Stimulated activated naive B cell treated with anti-CD40 and anti-IgM and Interleukin-4, amounts not matched to agents 10 μg/mL and 1 μg/mL and 100 μg/mL, for 72 hours (primary cell): ENCODE data around the gene NPFF.

Experiments used
- ATAC-seq, 2 donors: fragments of 150-1000 bp; cut with Tn5 transposase; replicated peaks; 2 replicates each; pipeline ENCODE4 v1.10.0; 2021; ENCODE audit warnings: moderate library complexity in 1 of 2
- DNase-seq: peaks from one replicate; pipeline ENCODE4 v3.0.0; 2021
- H3K27ac Mint-ChIP-seq: one replicate; pipeline ENCODE4 v1.8.0; 2022; ENCODE audit warnings: mild to moderate bottlenecking, mixed read lengths
- H3K27me3 Mint-ChIP-seq, 2 donors: one replicate each; pipeline ENCODE4 v1.8.0; 2022; ENCODE audit warnings: mixed read lengths in 2 of 2
- H3K36me3 Mint-ChIP-seq, 2 donors: one replicate each; pipeline ENCODE4 v1.8.0; 2022; ENCODE audit warnings: mixed read lengths in 2 of 2, mild to moderate bottlenecking in 1 of 2
- H3K4me1 Mint-ChIP-seq, 2 donors: one replicate each; pipeline ENCODE4 v1.8.0; 2022; ENCODE audit warnings: mixed read lengths in 2 of 2, mild to moderate bottlenecking in 1 of 2
- H3K4me3 Mint-ChIP-seq, 2 donors: one replicate each; pipeline ENCODE4 v1.8.0; 2022; ENCODE audit warnings: mild to moderate bottlenecking in 2 of 2, mixed read lengths in 2 of 2, moderate library complexity in 1 of 2
- H3K9me3 Mint-ChIP-seq, 2 donors: one replicate each; pipeline ENCODE4 v1.8.0; 2022; ENCODE audit warnings: mixed read lengths in 2 of 2, mild to moderate bottlenecking in 1 of 2

Gene NPFF

DNA sequence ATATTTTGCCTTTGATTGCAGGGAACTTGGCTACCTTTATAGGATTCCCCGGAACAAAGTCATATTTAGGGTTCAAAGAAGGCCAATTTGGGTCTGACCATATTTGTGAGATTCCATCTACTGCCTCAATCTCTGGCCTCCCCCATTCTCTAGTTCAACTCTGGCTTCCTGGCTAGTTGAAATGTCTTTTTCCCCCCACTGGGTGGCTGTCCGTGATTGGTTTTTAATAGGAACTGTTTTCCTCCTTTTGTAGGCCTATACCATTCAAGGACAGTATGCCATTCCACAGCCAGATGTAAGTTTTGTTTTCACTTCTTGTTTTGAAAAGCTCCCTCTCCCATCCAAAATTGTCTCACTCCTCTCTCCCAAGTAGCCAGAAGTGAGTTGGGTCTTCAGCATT lies 41.6 kb downstream of the NPFF start:
- Mint-ChIP-seq H3K36me3 (peaks cover 47 to 66% of the 10 kb centered on the region in 2 donors), H3K27ac (no peak overlapping the region), H3K27me3 (no peaks in the 10 kb centered on the region), H3K4me1 (peaks cover 16 to 23% of the 10 kb centered on the region in 2 donors), H3K4me3 (no peak overlapping the region), H3K9me3 (no peaks in the 10 kb centered on the region)
- DNase-seq, result no peak
- no peak for ATAC-seq

DNA sequence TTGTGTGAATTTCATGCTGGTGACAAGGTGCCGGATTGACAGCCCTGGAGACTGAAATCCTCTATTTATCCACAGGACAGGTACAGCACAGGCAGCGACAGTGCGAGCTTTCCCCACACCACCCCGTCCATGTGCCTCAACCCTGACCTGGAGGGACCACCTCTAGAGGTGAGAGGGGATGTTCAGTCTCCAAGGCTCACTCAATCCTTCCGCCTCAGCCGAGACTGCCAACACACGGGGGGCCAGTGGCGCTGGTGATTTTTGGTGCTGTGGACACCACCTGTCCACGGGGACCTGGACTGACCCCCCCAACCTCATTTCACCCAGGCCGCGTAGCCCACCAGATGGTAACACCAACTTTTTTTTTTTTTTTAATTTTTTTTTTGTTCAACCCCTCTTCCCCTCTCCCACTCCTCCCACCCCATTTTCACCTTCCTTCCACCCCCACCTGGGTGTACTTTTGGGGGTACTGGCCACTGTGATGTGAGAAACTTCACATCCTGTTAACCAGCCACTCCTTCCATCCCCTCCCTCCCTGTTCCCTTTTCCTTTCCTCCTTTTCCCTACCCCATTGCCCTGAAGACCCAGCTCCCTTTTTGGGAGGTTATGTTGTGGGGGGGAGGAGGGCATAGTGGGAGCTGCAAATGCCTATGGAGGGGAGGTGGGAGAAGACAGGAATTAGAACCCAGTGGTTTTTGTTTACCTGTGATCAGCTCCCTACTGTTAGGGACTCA lies 42.4 kb downstream of the NPFF start:
- H3K27ac Mint-ChIP-seq, result peak overlapping the region; percentile 20
- H3K4me3 Mint-ChIP-seq, result no peak overlapping the region
- H3K4me1 Mint-ChIP-seq, result peaks cover 21 to 29% of the 10 kb centered on the region in 2 donors
- DNase-seq, result no peak
- peaks cover 51 to 71% of the 10 kb centered on the region in 2 donors for H3K36me3 Mint-ChIP-seq
- no peak for ATAC-seq
- no peaks in the 10 kb centered on the region for H3K9me3 Mint-ChIP-seq
- H3K27me3 Mint-ChIP-seq, result no peaks in the 10 kb centered on the region

DNA sequence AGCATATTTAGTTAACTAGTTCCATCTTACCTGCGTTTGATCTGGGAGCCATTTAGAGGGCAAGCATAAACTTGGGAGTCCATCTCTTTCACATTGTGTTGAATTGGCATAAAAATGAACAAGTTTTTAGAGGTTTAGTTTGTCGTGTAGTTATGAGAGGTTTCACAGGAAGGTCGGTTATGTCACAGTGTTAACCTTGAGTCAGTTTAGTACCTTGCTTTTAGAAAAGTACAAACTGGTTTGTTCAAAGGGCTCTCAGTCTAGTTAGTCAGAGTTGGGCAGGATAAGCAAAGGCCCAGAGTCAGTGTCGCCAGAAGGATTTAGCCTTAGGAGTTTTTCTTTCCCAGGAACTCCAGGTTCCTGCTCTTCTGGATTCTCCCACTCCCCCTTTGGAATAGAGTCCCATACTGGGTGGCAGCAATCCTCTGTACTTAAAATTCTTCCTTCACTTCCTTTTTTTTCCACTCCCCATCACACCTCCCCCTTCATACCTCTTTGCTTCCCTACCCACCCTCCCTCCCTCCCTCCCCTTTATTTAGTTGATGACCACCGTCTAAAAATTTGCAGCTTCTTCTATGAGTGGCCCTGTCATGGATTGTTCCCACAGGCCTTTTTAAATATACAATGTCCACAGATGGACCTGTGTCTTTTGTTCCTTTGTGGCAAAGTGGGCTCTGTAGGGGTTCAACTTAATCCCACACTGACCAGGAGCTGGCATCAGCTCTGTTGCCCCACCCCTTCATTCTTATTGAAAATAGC lies 43.3 kb downstream of the NPFF start:
- no peak for DNase-seq
- Mint-ChIP-seq H3K9me3 (no peaks in the 10 kb centered on the region), H3K27me3 (no peaks in the 10 kb centered on the region), H3K36me3 (peaks cover 56 to 77% of the 10 kb centered on the region in 2 donors), H3K4me1 (peaks cover 23 to 29% of the 10 kb centered on the region in 2 donors), H3K27ac (no peak overlapping the region), H3K4me3 (no peak overlapping the region)
- ATAC-seq, result no peak

GRCh38 chr12:53462935-53463334 lies 44.3 kb downstream of the NPFF start:
- no peak overlapping the region for H3K27ac Mint-ChIP-seq
- no peaks in the 10 kb centered on the region for H3K27me3 Mint-ChIP-seq
- peaks cover 57 to 77% of the 10 kb centered on the region in 2 donors for H3K36me3 Mint-ChIP-seq
- DNase-seq (no peak), ATAC-seq (no peak)
- no peak overlapping the region for H3K4me3 Mint-ChIP-seq
- peaks cover 23 to 29% of the 10 kb centered on the region in 2 donors for H3K4me1 Mint-ChIP-seq
- no peaks in the 10 kb centered on the region for H3K9me3 Mint-ChIP-seq

DNA sequence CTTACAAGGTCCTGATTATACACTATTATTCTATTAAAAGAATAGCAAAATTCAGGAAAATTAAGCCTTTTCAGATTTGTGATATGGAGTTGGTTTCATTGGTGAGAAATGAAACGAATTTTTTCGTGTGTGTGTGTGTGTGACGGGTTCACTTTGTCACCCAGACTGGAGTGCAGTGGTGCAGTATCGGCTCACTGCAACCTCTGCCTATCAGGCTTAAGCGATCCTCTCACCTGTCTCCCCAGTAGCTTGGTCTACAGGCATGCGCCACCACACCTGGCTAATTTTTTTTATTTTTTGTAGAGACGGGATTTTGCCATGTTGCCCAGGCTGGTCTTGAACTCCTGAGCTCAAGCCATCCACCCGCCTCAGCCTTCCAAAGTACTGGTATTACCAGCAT lies 45.7 kb downstream of the NPFF start:
- no peak overlapping the region for H3K27ac Mint-ChIP-seq

DNA sequence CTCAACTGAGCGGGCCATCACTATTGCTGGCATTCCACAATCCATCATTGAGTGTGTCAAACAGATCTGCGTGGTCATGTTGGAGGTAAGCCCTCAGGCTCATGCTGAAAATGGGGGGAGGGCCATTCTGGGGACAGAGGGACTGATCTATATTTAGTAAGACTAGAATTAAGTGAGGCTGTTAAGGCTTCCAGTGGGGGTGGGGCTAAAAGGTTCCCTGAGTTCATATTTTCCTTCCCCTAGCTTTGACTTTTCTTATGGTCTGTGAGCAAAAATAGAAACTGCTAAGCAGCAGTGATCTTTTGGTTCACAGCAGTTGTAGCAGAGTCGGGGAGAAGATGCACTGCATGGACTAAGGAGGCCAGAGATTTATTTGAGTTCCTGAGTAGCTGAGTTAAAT lies 46.2 kb downstream of the NPFF start:
- Mint-ChIP-seq H3K4me1 (peaks cover 23 to 29% of the 10 kb centered on the region in 2 donors), H3K9me3 (no peaks in the 10 kb centered on the region), H3K27me3 (no peaks in the 10 kb centered on the region), H3K4me3 (no peak overlapping the region), H3K27ac (peak overlapping the region; percentile 62), H3K36me3 (peaks cover 47 to 64% of the 10 kb centered on the region in 2 donors)
- DNase-seq (no peak), ATAC-seq (no peak)

More for the DNA sequence above, 45.7 kb downstream of the NPFF start:
- DNase-seq (no peak), ATAC-seq (no peak)
- Mint-ChIP-seq H3K4me1 (peaks cover 23 to 29% of the 10 kb centered on the region in 2 donors), H3K9me3 (no peaks in the 10 kb centered on the region), H3K27me3 (no peaks in the 10 kb centered on the region), H3K36me3 (peaks cover 50 to 66% of the 10 kb centered on the region in 2 donors), H3K4me3 (no peak overlapping the region)

GRCh38 chr12:53459097-53459496 lies 48.2 kb downstream of the NPFF start:
- H3K9me3 Mint-ChIP-seq, result no peaks in the 10 kb centered on the region
- H3K4me1 Mint-ChIP-seq, result peaks cover 19 to 33% of the 10 kb centered on the region in 2 donors
- peaks cover 49 to 70% of the 10 kb centered on the region in 2 donors for H3K36me3 Mint-ChIP-seq
- ATAC-seq, result no peak
- H3K27me3 Mint-ChIP-seq, result no peaks in the 10 kb centered on the region
- no peak for DNase-seq
- peak overlapping the region; percentile 51 for H3K27ac Mint-ChIP-seq
- H3K4me3 Mint-ChIP-seq, result no peak overlapping the region
